Measurements from ENCODE around the gene SERPINA9. TPM values are rescaled to one million over a fixed set of nuclear protein-coding genes. Genes with fewer than 3 reads are reported as not detected.

The SERPINA9 gene
- total RNA-seq, 1 donor: not detected

DNA sequence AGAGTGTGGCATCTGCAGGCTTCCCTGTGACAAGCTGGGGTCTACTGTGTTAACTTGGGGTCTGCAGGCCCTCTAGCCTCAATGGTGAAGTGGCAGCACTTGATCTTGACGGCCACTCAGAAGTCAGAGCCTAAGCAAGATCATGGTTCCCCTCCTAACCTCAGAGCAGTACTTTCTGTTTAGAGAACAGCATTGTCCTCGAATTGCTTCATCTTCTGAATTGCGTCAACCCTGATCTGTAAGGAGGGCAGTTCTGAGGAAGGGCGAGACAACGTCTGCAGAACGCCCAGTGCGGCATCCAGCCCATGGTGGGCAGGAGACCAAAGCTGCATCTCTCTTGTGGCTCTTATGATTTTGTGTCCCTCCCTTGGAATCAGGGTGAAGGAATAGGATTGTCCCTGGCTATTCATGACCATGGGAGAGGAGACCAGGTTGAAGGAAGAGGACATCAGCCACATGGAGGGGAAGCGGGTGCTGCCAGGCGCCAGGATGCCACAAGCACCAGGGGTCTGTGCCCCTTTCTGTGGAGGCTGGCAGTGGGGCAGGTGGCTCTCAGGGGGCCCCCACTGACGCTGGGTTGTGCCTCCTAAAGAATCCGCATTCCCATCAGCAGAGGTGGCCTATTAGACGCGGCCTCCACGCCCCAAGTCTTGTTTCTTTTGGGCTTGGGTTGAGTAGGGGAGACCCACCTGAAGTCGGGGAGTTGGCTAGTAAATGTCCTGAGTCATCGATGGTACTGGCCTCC, 2.2 kb downstream of the SERPINA9 start:
- TF ChIP-seq, protein P1, sequence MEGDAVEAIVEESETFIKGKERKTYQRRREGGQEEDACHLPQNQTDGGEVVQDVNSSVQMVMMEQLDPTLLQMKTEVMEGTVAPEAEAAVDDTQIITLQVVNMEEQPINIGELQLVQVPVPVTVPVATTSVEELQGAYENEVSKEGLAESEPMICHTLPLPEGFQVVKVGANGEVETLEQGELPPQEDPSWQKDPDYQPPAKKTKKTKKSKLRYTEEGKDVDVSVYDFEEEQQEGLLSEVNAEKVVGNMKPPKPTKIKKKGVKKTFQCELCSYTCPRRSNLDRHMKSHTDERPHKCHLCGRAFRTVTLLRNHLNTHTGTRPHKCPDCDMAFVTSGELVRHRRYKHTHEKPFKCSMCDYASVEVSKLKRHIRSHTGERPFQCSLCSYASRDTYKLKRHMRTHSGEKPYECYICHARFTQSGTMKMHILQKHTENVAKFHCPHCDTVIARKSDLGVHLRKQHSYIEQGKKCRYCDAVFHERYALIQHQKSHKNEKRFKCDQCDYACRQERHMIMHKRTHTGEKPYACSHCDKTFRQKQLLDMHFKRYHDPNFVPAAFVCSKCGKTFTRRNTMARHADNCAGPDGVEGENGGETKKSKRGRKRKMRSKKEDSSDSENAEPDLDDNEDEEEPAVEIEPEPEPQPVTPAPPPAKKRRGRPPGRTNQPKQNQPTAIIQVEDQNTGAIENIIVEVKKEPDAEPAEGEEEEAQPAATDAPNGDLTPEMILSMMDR (IDR thresholded peaks at IDR 0.05; ENCODE audit: insufficient read depth, low read length): no peak
- DNase-seq (ENCODE audit: low read depth): peak; percentile 3
- H3K4me3 ChIP-seq (ENCODE audit: low read depth, low read length): no peak overlapping the region

DNA sequence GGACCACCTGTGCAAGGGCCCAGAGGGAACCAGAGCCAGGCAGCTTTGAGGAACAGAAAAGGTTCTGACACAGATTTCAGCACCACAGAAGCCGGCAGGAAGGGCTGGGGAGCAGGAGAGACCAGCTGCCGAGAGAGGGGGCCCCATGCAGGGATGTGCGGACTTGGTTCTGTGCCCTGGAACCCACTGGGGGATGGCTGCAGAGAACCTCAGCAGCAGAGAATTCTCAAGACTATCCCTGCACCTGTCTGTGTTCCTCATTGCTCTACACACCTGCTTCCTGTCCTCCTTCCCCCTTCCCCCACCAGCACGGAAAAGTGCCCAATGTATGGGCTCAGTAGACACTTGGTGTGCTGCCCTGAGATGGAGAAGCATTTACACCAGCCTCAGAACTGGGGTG, 3.2 kb downstream of the SERPINA9 start:
- DNase-seq (ENCODE audit: low read depth): no peak
- TF ChIP-seq, protein P1 (IDR thresholded peaks at IDR 0.05; ENCODE audit: insufficient read depth, low read length): no peak
- no peak overlapping the region for H3K4me3 ChIP-seq (ENCODE audit: low read depth, low read length)

GRCh38 chr14:94471045-94471444, 5.0 kb downstream of the SERPINA9 start:
- TF ChIP-seq, protein P1 (IDR thresholded peaks at IDR 0.05; ENCODE audit: insufficient read depth, low read length): no peak

GRCh38 chr14:94470311-94470710, 5.7 kb downstream of the SERPINA9 start:
- no peak for DNase-seq (ENCODE audit: low read depth)
- TF ChIP-seq, protein P1 (IDR thresholded peaks at IDR 0.05; ENCODE audit: insufficient read depth, low read length): no peak
- no peak overlapping the region for H3K4me3 ChIP-seq (ENCODE audit: low read depth, low read length)

More at GRCh38 chr14:94471045-94471444, 5.0 kb downstream of the SERPINA9 start:
- no peak for DNase-seq (ENCODE audit: low read depth)
- H3K4me3 ChIP-seq (ENCODE audit: low read depth, low read length): no peak overlapping the region

DNA sequence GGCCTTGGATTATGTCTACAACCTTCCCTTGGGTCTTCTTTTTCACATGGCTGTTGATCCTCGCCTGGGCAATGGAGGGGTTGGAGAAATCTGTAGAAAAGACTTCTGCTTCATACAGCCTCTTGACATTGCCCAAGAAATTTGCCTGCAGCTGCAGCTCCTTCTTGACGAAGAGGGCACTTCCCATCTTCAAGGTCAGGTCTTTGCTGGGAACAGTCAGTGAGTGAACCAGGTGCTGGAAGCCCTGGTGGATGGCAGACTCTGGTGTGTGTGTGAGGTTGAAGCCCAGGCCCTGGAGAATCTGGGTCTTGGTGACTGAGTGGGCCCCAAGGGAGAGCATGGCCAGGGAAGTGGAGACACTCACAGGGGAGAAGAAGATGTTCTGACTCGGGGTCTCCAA, 6.7 kb downstream of the SERPINA9 start:
- DNase-seq (ENCODE audit: low read depth): no peak
- TF ChIP-seq, protein P1 (IDR thresholded peaks at IDR 0.05; ENCODE audit: insufficient read depth, low read length): no peak
- H3K4me3 ChIP-seq (ENCODE audit: low read depth, low read length): no peak overlapping the region

DNA sequence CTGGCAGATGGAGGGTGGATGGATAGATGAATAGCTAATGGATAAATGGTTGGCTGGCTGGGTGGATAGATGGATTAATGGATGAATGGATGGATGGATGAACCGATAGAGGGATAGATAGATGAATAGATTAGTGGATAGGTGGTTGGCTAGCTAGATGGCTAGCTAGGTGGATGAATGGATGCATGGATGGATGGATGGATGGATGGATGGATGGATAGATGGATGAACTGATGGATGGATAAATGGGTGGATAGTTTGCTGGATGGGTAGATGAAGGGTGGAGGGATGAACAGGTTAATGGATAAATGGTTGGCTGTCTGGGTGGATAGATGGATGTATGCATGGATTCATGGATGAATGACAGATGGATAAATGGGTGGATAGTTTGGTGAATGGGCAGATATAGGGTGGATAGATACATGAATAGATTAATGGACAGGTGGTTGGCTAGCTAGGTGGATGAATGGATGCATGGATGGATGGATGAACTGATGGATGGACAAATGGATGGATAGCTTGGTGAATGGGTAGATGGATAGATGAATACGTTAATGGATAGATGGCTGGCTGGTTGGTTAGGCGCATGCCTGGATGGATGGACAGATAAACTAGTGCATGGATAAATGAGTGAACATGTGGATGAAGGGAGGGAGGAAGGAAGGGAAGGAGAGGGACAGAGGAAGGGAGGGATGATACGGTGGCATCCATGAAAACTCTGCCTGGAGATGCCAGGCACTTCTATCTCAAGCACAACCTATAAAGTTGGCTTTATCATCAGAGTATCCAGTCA, 8.1 kb downstream of the SERPINA9 start:
- DNase-seq (ENCODE audit: low read depth): no peak
- no peak overlapping the region for H3K4me3 ChIP-seq (ENCODE audit: low read depth, low read length)
- TF ChIP-seq, protein P1 (IDR thresholded peaks at IDR 0.05; ENCODE audit: insufficient read depth, low read length): no peak

Measured in fibroblast of the aortic adventitia (primary cell).